ENCODE measurements around the gene PIP4K2A. TPM values are rescaled to one million over a fixed set of nuclear protein-coding genes. Genes with fewer than 3 reads are reported as not detected.
A peak's percentile ranks its signal among the peaks of the same experiment; 100 is the strongest.
"Not testable (repeated sequence)": the region's sequence is repeated elsewhere in the genome, so short reads cannot be mapped to it uniquely, and the experiment has no call there.

PIP4K2A gene
- total RNA-seq, 1 donor: 43.6 TPM

DNA sequence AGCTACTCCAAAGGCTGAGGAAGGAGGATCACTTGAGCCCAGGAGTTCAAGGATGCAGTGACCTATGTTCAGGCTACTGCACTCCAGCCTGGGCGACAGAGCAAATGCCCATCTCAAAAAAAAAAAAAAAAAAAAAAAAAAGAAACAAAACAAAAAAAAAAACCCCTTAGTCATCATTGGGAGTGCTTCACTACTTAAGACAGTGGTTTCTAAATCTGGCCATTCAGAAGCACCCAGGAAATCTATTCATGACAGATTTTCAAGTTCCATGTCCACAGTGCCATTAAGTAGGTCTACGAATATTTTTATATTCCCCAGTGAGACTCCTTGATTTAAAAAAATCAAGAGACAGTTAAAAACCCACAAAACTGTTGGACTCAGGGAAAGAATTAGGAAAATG is 182.9 kb downstream of the PIP4K2A start:
- no peak for DNase-seq (ENCODE audit: low read depth in 2 of 3, low spot score in 2 of 3)

DNA sequence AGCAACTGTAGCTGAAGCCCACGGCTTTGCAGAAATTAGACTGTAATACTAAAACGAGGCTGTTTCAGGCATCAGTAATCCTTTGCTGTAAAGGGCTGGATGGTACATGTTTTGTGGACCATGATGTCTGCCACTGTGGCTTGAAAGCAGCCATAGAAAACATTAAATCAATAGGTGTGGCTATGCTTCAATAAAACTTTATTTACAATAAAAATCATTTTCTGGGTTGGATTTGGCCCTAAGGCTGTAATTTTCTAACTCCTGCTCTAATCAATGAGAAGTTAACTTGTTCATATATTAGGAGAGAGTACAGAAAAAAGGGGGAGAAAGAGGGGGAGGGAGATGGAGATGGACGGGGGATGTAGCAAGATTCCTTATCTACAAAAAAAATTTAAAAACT is 183.4 kb downstream of the PIP4K2A start:
- no peak for DNase-seq (ENCODE audit: low read depth in 2 of 3, low spot score in 2 of 3)

DNA sequence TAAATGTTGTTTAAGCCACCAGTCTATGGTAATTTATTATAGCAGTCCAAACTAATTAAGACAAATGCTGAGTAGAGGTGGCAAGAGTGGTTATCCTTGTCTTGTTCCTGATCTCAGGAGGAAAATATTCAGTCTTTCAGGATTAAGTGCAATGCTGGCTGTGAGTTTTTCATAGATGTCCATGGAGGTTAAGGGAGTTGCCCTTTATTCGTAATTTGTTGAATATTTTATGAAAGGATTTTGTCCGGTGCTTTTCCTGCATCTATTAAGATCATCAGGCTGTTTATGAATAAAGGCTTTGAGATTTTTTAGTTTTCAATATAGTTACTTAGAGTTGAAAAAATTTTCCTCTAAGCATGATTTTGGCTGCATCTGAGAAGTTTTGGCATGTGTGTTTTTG is 186.9 kb downstream of the PIP4K2A start:
- DNase-seq (ENCODE audit: low read depth in 2 of 3, low spot score in 2 of 3): no peak

DNA sequence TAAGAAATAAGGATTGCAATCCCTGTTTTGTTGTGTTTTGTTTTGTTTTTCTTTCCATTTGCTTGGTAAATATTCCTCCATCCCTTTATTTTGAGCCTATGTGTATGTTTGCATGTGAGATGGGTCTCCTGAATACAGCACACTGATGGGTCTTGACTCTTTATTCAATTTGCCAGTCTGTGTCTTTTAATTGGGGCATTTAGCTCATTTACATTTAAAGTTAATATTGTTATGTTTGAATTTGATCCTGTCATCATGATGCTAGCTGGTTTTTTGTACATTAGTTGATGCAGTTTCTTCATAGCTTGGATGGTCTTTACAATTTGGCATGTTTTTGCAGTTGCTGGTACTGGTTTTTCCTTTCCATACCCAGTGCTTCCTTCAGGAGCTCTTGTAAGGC is 190.0 kb downstream of the PIP4K2A start:
- DNase-seq (ENCODE audit: low read depth in 2 of 3, low spot score in 2 of 3): not testable (repeated sequence)

DNA sequence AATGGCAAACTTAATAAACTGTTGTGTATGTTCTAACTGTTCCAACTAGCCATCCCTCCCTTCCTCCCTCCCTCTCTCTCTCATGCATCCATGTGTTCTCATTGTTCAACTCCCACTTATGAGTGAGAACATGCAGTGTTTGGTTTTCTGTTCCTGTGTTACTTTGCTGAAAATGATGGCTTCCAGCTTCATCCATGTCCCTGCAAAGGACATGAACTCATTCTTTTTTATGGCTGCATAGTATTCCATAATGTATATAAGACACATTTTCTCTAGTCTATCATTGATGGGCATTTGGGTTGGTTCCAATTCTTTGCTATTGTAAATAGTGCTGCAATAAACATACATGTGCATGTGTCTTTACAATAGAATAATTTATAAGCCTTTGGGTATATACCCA is 193.7 kb downstream of the PIP4K2A start:
- DNase-seq (ENCODE audit: low read depth in 2 of 3, low spot score in 2 of 3): not testable (repeated sequence)

DNA sequence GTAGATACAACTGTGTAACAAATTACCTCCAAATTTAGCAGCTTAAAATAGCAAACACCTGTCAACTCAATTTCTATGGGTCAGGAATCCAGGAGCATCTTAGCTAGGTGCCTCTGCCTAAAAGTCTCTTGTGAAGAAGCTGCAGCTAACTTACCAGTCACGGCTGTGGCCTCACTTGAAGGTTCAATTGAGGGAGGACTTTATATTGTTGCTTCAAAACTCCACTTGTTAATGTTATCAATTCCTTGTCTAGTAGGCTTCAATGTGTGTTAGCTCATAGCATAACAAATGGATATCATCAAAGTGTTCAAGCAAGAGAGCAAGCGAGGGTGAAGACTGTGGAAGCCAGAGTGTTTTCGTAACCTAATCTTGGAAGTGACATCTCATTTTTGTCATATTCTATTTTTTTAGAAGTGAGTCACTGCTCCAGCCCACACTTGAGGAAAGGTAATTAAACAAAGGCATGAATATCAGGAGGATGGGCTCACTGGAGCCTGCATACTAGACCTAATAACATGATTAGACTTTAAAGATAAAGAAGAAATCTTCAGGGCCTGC is 196.1 kb downstream of the PIP4K2A start:
- no peak for DNase-seq (ENCODE audit: low read depth in 2 of 3, low spot score in 2 of 3)

DNA sequence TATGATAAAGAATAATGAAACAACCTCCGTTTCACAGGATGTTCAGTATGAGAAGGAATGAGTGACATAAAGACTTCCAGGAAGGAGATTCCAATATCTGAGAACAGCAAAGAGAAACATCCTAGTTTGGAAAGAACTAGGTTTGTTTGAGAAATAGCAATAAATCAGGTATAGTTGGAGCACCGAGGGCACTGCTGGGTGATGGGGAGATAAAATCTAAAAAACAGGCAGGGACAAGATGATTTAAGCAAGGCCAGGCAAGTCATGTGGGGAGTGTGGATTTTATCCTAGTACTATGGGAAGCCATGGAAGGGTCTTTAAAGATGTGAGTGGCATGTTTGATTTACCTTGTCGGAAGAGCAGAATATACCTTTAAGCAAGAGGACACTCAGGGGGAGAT is 199.4 kb downstream of the PIP4K2A start:
- no peak for DNase-seq (ENCODE audit: low read depth in 2 of 3, low spot score in 2 of 3)

DNA sequence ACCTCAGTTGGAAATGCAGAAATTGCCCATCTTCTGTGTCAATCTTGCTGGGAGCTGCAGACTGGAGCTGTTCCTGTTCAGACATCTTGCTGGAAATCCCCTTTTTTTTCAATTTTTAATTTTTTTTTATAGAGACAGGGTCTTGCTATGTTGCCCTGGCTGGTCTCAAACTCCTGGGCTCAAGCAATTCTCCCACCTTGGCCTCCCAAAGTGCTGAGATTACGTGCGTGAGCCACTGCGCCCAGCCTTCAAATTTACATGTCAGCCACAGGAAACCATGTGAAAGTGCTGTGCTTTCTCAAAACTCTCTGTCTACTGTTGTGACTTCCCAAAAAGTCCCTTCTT is 200.0 kb downstream of the PIP4K2A start:
- not testable (repeated sequence) for DNase-seq (ENCODE audit: low read depth in 2 of 3, low spot score in 2 of 3)

DNA sequence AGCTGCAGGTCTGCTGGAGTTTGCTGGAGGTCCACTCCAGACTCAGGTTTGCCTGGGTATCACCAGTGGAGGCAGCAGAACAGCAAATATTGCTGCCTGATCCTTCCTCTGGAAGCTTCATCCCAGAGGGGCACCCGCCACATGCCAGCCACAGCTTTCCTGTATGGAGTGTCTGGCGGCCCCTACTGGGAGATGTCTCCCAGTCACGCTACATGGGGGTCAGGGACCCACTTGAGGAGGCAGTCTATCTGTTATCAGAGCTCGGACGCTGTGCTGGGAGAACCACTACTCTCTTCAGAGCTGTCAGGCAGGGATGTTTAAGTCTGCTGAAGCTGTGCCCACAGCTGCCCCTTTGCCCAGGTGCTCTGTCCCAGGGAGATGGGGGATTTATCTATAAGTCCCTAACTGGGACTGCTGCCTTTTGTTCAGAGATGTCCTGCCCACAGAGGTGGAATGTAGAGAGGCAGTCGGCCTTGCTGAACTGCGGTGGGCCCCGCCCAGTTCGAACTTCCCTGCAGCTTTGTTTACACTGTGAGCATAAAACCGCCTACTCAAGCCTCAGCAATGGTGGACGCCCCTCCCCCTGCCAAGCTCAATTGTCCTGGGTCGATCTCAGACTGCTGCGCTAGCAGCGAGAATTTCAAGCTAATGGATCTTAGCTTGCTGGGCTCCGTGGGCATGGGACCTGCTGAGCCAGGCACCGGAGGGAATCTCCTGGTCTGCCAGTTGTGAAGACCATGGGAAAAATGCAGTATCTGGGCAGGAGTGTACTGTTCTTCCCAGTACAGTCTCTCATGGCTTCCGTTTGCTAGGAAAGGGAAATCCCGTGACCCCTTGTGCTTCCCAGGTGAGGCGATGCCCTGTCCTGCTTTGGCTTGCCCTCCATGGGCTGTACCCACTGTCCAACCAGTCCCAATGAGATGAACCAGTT is 200.6 kb downstream of the PIP4K2A start:
- not testable (repeated sequence) for DNase-seq (ENCODE audit: low read depth in 2 of 3, low spot score in 2 of 3)

DNA sequence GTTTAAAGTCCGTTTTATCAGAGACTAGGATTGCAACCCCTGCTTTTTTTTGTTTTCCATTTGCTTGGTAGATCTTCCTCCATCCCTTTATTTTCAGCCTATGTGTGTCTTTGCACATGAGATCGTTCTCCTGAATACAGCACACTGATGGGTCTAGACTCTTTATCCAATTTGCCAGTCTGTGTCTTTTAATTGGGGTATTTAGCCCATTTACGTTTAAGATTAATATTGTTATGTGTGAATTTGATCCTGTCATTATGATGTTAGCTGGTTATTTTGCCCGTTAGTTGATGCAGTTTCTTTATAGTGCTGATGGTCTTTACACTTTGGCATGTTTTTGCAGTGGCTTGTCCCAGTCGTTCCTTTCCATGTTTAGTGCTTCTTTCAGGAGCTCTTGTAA is 202.4 kb downstream of the PIP4K2A start:
- not testable (repeated sequence) for DNase-seq (ENCODE audit: low read depth in 2 of 3, low spot score in 2 of 3)

DNA sequence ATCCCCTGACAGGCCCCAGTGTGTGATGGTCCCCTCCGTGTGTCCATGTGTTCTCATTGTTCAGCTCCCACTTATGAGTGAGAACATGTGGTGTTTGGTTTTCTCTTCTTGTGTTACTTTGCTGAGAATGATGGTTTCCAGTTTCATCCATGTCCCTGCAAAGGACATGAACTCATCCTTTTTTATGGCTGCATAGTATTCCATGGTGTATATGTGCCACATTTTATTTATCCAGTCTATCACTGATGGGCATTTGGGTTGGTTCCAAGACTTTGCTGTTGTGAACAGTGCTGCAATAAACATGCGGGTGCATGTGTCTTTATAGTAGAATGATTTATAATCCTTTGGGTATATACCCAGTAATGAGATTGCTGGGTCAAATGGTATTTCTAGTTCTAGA is 206.2 kb downstream of the PIP4K2A start:
- not testable (repeated sequence) for DNase-seq (ENCODE audit: low read depth in 2 of 3, low spot score in 2 of 3)

DNA sequence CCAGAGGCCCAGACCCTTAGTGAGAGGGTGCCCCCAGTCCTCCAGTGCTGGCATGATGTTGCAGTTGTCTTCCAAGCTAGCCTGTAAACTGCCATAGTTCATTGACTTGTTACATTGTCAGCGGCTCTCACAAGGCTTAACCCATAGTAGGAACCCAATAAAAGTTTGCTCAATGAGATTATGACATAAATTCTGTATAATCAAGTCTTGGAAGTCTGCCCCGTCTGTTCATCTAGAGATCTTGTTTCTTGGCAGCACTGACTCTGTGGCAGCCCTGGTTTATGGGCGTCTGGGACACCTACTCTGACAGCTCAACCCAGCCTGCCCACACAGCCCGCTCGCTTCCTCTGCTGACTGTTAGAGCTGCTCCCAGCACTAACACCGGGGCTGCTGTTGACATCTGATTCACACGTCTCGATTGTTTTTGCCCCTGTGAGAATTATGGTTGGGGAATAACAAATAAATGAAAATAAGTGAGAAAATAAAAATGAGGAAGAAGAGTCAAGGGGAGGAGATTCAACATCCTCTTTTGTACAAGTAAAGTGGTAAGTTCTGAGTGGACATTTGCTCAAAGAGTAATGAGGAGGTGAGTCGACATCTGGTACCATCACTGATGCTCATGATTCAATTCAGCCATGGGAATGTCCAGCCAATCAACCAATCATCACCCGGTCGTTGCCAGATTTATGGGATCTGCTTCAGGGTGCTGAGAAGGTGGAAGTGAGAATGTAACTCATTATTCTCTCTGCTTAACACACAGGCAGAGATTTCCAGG is 208.3 kb downstream of the PIP4K2A start:
- DNase-seq (ENCODE audit: low read depth in 2 of 3, low spot score in 2 of 3): peak in 2 of 3 donors; percentile 46 to 69

DNA sequence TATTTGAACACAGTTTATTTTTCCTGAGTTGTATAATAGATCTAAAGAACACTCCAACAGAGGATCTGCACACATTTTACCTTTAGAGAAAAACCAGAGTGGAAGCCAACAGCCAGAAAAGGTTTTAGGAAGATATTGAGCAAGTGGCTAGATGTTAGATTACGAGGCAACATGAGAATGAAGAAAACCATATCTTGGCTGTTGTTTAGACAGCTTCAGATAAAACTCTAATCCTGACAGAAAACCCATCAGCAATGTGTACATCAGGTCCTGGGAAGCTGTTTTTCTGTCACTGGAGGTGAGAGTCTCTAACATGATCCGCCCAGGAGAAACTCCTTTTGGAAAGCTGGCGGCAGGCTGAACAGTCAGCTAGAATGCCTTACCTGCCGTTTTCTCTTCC is 209.6 kb downstream of the PIP4K2A start:
- no peak for DNase-seq (ENCODE audit: low read depth in 2 of 3, low spot score in 2 of 3)

DNA sequence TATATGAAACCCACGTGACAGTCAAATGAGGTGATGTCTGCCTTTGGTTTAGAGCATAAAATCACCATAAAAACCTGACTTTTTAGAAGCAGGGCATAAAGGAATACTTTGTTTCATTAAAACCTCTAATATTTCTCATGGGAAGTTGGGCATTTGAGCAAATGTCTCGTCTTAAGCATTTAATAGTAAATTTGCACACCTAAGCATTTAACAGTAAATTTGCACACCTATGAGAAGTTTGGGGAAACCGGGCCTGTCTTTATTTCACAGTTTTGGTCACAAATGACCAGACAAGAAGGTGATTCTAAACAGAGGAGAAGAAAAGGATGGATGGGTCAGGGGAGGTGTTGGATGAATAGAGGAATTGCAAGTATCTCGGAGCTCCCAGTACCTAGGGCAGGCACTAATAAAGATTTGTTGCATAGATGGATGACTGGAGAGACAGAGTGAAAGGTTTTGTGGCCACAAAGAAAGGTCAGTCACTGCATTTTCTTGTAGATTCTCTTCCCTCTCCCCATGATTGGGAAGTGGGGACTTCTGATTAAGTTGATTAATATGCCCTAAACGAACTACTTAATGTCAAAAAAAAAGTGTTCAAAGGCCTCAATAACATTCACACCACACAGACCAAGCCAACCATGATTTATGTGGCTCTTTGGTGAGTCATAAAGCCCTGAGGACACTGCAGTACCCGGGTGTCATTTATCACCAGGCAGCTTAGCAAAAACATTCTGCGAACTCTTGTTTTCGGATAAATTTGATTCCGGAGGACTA is 210.9 kb downstream of the PIP4K2A start:
- peak in 1 of 3 donors; percentile 48 for DNase-seq (ENCODE audit: low read depth in 2 of 3, low spot score in 2 of 3)

DNA sequence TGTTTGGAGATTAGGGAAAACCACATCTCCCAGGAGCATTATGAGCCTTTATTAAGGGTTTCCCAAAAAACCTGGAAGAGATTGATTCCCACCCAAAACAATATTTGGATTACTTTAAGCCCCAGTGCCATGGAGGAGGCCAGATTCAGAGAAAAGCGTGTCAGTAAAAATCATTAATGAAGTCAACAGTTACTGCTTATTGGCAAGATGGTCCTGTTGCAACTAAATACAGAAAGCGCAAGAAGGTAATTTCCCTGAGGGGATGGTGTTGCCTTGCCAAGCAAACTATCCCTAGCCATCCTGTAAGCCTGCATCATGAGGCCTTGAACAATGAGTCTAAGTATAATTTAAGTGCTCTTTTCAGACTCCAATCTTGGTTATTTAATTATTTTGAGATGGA is 212.5 kb downstream of the PIP4K2A start:
- DNase-seq (ENCODE audit: low read depth in 2 of 3, low spot score in 2 of 3): no peak

DNA sequence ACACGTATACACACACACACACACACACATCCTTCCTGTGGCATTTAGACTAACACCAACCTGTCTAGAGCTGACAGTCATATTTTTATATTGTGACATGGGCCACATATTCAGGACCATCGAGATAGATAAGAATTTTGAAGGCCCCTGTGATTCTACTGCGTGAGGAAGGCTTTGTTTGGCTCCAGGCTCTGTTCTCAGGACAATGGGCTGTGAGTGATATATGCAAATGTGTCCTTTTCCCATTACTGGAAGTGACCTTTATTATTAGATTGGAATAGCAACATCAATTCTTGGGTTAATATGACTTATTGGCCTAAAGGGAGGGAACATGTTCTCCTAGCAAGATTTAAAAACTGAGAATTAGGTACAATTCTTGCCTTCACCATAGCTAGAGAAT is 213.0 kb downstream of the PIP4K2A start:
- no peak for DNase-seq (ENCODE audit: low read depth in 2 of 3, low spot score in 2 of 3)

DNA sequence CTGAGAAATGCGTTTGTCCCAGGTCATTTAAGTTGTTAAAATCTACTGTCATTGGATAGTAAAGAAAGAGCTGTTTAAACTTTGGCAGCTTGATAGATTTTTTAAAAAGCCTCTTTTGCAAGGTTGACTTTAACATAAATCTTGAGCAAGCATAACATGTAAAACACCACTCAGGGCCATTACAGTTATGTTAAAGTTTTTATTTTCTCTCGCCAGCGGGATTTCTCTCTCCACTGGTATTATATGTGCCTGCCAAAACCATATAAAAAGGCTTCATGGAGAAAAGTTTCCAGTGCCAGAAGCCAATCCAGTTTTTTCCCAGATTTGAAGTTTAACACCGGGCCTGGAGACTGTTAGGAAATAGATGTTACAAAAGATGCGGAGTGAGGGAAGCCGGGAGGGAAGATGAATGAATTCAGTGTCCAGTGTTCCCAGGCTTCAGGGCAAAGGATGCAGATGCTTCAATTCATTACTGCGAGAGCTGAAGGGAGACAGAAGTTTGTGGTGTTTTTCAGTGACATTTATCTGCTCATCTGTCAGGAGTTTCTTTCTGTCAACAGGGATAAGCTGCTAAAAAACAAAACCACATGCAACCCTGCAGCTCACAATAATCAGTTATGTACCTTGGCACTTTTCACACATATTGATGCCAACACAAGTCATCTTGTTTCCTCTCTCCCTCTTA is 213.6 kb downstream of the PIP4K2A start:
- DNase-seq (ENCODE audit: low read depth in 2 of 3, low spot score in 2 of 3): no peak

DNA sequence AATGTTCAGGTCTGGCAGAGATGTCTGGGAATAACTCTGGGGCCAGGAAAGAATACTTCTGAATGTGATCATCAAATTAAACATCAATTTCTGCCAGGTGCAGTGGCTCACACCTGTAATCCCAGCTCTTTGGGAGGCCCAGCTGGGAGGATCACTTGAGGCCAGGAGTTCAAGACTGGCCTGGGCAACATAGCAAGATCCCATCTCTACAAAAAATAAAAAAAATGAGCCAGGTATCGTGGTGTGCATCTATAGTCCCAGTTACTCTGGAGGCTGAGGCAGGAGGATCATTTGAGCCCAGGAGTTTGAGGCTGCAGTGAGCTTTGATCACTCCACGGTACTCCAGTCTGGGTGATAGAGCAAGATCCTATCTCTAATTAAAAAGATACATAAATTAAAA is 214.4 kb downstream of the PIP4K2A start:
- not testable (repeated sequence) for DNase-seq (ENCODE audit: low read depth in 2 of 3, low spot score in 2 of 3)

DNA sequence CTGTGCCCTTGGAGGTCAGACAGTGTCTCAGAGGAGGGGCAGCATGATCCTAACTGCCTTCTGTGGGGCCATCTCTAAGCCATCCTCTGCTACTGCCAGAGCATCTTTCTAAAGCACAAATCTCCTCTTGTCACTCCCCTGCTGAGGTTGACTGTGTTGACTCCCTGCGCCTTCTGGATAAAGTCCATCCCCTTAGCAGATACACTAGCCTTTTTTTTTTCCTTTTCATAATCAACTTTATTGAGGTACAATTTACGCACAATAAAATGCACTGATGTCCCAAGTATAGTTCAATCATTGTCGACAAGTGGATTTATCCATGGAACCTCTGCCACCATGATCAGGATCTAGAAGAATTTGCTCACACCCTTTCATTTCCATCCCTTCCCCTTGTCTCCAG is 219.0 kb downstream of the PIP4K2A start:
- no peak for DNase-seq (ENCODE audit: low read depth in 2 of 3, low spot score in 2 of 3)

DNA sequence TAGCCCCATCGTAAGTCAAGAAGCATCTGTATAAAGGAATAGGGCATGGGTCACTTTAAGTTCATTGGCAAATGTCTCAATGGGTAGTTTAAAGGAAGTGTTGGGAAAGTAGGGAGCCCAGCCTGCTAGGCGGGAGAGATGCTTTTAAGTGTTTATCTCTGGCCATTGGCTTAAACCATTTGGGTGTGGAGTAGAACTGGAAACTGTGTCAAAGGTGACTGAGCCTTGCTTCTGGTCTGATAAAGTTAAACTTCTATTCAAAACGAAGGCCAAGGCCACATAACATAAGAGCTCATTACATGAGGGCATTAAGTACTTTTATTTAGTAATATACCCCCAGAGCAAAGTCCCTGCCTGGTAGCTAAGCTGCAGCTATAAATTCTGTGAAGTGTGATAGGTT is 220.4 kb downstream of the PIP4K2A start:
- no peak for DNase-seq (ENCODE audit: low read depth in 2 of 3, low spot score in 2 of 3)
